ENCODE measurements around the gene RNF217.
"Not testable (repeated sequence)": the region's sequence is repeated elsewhere in the genome, so short reads cannot be mapped to it uniquely, and the experiment has no call there.

The RNF217 gene

GRCh38 chr6:124963831-124964763 lies 1.9 kb downstream of the RNF217 start:
- DNase-seq = no peak

- DNase-seq = no peak
These were observed 2.5 kb downstream of the RNF217 start for GRCh38 chr6:124964764-124965105.

- DNase-seq = not testable (repeated sequence)
These were observed 3.2 kb downstream of the RNF217 start for GRCh38 chr6:124965424-124965850.

- no peak for DNase-seq
These were observed 5.2 kb downstream of the RNF217 start for GRCh38 chr6:124967444-124967843.

GRCh38 chr6:124968401-124968800 lies 6.2 kb downstream of the RNF217 start:
- DNase-seq = no peak

- DNase-seq = no peak
These were observed 8.0 kb downstream of the RNF217 start for GRCh38 chr6:124970243-124970642.

GRCh38 chr6:124970763-124971162 lies 8.5 kb downstream of the RNF217 start:
- no peak for DNase-seq

- DNase-seq = no peak
These were observed 11.5 kb downstream of the RNF217 start for GRCh38 chr6:124973780-124974179.

- DNase-seq = no peak
These were observed 12.6 kb downstream of the RNF217 start for GRCh38 chr6:124974771-124975377.

GRCh38 chr6:124977067-124977908 lies 15.1 kb downstream of the RNF217 start:
- no peak for DNase-seq

- DNase-seq = no peak
These were observed 16.4 kb downstream of the RNF217 start for GRCh38 chr6:124978451-124979293.

- no peak for DNase-seq
These were observed 17.0 kb downstream of the RNF217 start for GRCh38 chr6:124979294-124979678.

GRCh38 chr6:124982669-124983068 lies 20.4 kb downstream of the RNF217 start:
- DNase-seq = no peak

GRCh38 chr6:124983383-124984083 lies 21.3 kb downstream of the RNF217 start:
- DNase-seq = no peak

GRCh38 chr6:124984668-124985338 lies 22.6 kb downstream of the RNF217 start:
- DNase-seq = no peak

GRCh38 chr6:124986164-124986563 lies 23.9 kb downstream of the RNF217 start:
- no peak for DNase-seq

- DNase-seq = no peak
These were observed 25.1 kb downstream of the RNF217 start for GRCh38 chr6:124987291-124987690.

- DNase-seq = no peak
These were observed 25.9 kb downstream of the RNF217 start for GRCh38 chr6:124987999-124988591.

- no peak for DNase-seq
These were observed 27.1 kb downstream of the RNF217 start for GRCh38 chr6:124989136-124989983.

GRCh38 chr6:124990988-124991387 lies 28.8 kb downstream of the RNF217 start:
- no peak for DNase-seq

All from GF-D8 (cell line).